Ishikawa (cell line): ENCODE measurements around the gene MYL6B.

ENCODE experiments used
- EP300 ChIP-seq: IDR thresholded peaks from 2 replicates; pipeline ENCODE4 v1.6.1; 2012; ENCODE audit warnings: borderline replicate concordance
- RAD21 ChIP-seq: IDR thresholded peaks from 2 replicates; pipeline ENCODE4 v1.6.1; 2012; ENCODE audit warnings: low read depth
- TEAD4 ChIP-seq: IDR thresholded peaks from 2 replicates; pipeline ENCODE4 v1.6.1; 2012
- YY1 ChIP-seq: IDR thresholded peaks from 2 replicates; pipeline ENCODE4 v1.6.1; 2012; ENCODE audit warnings: low read depth

DNA sequence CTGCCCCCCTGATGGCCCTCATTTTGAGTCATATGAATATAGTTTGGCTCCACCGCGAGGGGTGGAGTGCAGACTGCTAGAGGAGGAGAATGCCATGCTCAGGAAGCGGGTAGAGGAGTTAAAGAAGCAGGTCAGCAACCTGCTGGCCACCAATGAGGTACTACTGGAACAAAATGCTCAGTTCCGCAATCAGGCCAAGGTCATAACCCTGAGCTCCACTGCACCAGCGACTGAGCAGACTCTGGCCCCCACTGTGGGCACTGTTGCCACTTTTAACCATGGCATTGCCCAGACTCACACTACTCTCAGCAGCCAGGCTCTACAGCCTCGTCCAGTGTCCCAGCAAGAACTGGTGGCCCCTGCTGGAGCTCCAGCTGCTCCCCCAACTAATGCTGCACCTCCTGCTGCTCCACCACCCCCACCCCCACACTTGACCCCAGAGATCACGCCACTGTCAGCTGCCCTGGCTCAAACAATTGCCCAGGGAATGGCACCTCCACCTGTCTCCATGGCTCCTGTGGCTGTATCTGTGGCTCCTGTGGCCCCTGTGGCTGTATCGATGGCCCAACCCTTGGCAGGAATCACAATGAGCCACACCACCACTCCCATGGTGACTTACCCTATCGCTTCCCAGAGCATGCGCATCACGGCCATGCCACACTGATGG is 31.1 kb upstream of the MYL6B start:
- no peak for TF ChIP-seq EP300
- TF ChIP-seq YY1, result no peak
- no peak for TF ChIP-seq TEAD4
- no peak for TF ChIP-seq RAD21
